OCI-LY3 (cell line): ENCODE measurements around the gene SNED1.

Experiments used
- EZH2phosphoT487 ChIP-seq: fragments of 200-600 bp; shearing (Covaris generic); IDR thresholded peaks from 2 replicates; pipeline ENCODE4 v1.6.1; 2018; ENCODE audit warnings: antibody characterized with exemption, mixed run types, low read depth
- TF ChIP-seq, protein P1 (sequence below): fragments of 200-600, 300-600 bp; sonication (generic); IDR thresholded peaks from 2 replicates; pipeline ENCODE4 v1.5.1; 2014; ENCODE audit warnings: antibody characterized with exemption, low read length, low read depth

- TF ChIP-seq, protein P1, sequence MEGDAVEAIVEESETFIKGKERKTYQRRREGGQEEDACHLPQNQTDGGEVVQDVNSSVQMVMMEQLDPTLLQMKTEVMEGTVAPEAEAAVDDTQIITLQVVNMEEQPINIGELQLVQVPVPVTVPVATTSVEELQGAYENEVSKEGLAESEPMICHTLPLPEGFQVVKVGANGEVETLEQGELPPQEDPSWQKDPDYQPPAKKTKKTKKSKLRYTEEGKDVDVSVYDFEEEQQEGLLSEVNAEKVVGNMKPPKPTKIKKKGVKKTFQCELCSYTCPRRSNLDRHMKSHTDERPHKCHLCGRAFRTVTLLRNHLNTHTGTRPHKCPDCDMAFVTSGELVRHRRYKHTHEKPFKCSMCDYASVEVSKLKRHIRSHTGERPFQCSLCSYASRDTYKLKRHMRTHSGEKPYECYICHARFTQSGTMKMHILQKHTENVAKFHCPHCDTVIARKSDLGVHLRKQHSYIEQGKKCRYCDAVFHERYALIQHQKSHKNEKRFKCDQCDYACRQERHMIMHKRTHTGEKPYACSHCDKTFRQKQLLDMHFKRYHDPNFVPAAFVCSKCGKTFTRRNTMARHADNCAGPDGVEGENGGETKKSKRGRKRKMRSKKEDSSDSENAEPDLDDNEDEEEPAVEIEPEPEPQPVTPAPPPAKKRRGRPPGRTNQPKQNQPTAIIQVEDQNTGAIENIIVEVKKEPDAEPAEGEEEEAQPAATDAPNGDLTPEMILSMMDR: no peak
- TF ChIP-seq EZH2phosphoT487: no peak
Observed at GRCh38 chr2:240992572-240993291, 5.7 kb upstream of the SNED1 start.
